Measurements from ENCODE around the gene MORN1. TPM values are rescaled to one million over a fixed set of nuclear protein-coding genes. Genes with fewer than 3 reads are reported as not detected.

The MORN1 gene
- total and polyA plus RNA-seq, 2 of the 8 experiments (the other 6 are each of a cell fraction or from before 2014, with no cell fraction given) = 5.0 to 9.1 TPM

GRCh38 chr1:2315674-2316450 lies 75.5 kb downstream of the MORN1 start:
- peak overlapping the region; percentile 78 for H3K4ac ChIP-seq (replicated peaks; ENCODE audit: insufficient read length, low read depth, low read length)
- POLR2A ChIA-PET (ENCODE audit: partially characterized antibody) = interaction anchor here (0.8 to 2.1 kb wide), 9 partner anchors 9 to 121 kb away, joined by 3 to 5 read pairs (median 4); partner anchors contain the start of gene FAAP20
- H3K56ac ChIP-seq (replicated peaks; ENCODE audit: insufficient read length, low read depth, low read length) = no peak overlapping the region
- H4K5ac ChIP-seq (ENCODE audit: insufficient read length, low read depth, low read length) = peak overlapping the region; percentile 80
- H2BK120ac ChIP-seq (replicated peaks; ENCODE audit: low read depth, low read length) = no peak overlapping the region
- DNase-seq (ENCODE audit: low read depth in 1 of 2, low spot score in 2 of 2) (no peak), FAIRE-seq (no peak)
- peak overlapping the region; percentile 85; the same call in 1 of the 2 replicates for H2BK12ac ChIP-seq (ENCODE audit: low read depth, low read length)
- H4K20me1 ChIP-seq (replicated peaks in 1 of 2; ENCODE audit: control insufficient read depth in 1 of 2, insufficient read depth in 2 of 2, low read length in 2 of 2) = peaks cover 2 to 3% of the 10 kb centered on the region in 2 experiments
- H2BK5ac ChIP-seq (ENCODE audit: low read depth, low read length) = peak overlapping the region; percentile 90; the same call in 1 of the 2 replicates
- no peak for TF ChIP-seq TBP (IDR thresholded peaks at IDR 0.05; ENCODE audit: low read depth, low read length)
- H3K4me2 ChIP-seq (ENCODE audit: insufficient read depth in 1 of 2, low read depth in 2 of 2, low read length in 2 of 2) = peak overlapping the region; percentile 12 to 58; a peak in 3 of 4 replicates
- H2BK15ac ChIP-seq (ENCODE audit: low read length) = peak overlapping the region; percentile 46; the same call in 1 of the 2 replicates
- H4K91ac ChIP-seq (replicated peaks; ENCODE audit: insufficient read length, low read length) = peak overlapping the region; percentile 85
- no peaks in the 10 kb centered on the region for H3K79me2 ChIP-seq (ENCODE audit: control insufficient read depth in 1 of 2, insufficient read depth in 2 of 2, low read length in 2 of 2)
- no peak overlapping the region for H3K14ac ChIP-seq (ENCODE audit: insufficient read length)
- peak overlapping the region; percentile 95 for H4K8ac ChIP-seq (ENCODE audit: extremely low read depth, insufficient read depth, low read length)
- 85% methylated on average over 12 of the region's 21 CpGs; no CpG with 5 or more reads in 1 of the 2 experiments for WGBS, 2 experiments (ENCODE audit: extremely low coverage in 1 of 2, insufficient coverage in 1 of 2, insufficient read length in 1 of 2, insufficient replicate concordance in 2 of 2, low coverage in 1 of 2, low lambda C conversion rate in 2 of 2, missing lambda C conversion rate in 1 of 2)
- peak overlapping the region; percentile 72; the same call in 1 of the 2 replicates for H2BK20ac ChIP-seq (ENCODE audit: low read length)
- H2AK5ac ChIP-seq (ENCODE audit: low read depth, low read length) = peak overlapping the region; percentile 54; the same call in 1 of the 2 replicates
- no peaks in the 10 kb centered on the region for H3K9me3 ChIP-seq (ENCODE audit: insufficient read depth in 2 of 2, low read depth in 1 of 2, low read length in 1 of 2)
- peaks cover 3% of the 10 kb centered on the region; the same call in 1 of the 2 replicates for H3K79me1 ChIP-seq (ENCODE audit: low read depth, low read length)
- H3K27ac ChIP-seq (ENCODE audit: low read depth, low read length) = peak overlapping the region; percentile 34; the same call in 1 of the 2 replicates
- peak overlapping the region; percentile 81 for H3K18ac ChIP-seq (ENCODE audit: extremely low read depth, low read length)
- H3K4me3 ChIP-seq (ENCODE audit: extremely low read depth in 1 of 4, insufficient read depth in 2 of 4, low read depth in 3 of 4, low read length in 4 of 4) = peak overlapping the region in 1 of 4 experiments; percentile 53; a peak in 2 of 8 replicates
- H3K36me3 ChIP-seq (ENCODE audit: control insufficient read depth in 2 of 4, insufficient read depth in 4 of 4, low read length in 3 of 4) = no peaks in the 10 kb centered on the region
- H3K4me1 ChIP-seq (replicated peaks in 1 of 4; ENCODE audit: control insufficient read depth in 3 of 4, insufficient read depth in 4 of 4, low read length in 3 of 4) = peaks cover 7 to 40% (median 31%) of the 10 kb centered on the region in 4 experiments
- H3K27me3 ChIP-seq (replicated peaks in 1 of 4; ENCODE audit: control insufficient read depth in 3 of 4, extremely low read depth in 1 of 4, insufficient read depth in 3 of 4, low read length in 3 of 4) = no peaks in the 10 kb centered on the region
- H3K23ac ChIP-seq (ENCODE audit: insufficient read length) = no peak overlapping the region
- CTCF ChIA-PET (ENCODE audit: partially characterized antibody) = interaction anchor here (0.6 to 4.2 kb wide), 27 partner anchors 9 to 228 kb away, joined by 3 to 22 read pairs (median 5); partner anchors contain the start of gene FAAP20
- no peaks in the 10 kb centered on the region; the same call in 1 of the 2 replicates for H3K23me2 ChIP-seq (ENCODE audit: low read depth, low read length)
- H3K9ac ChIP-seq (replicated peaks in 1 of 4; ENCODE audit: extremely low read depth in 1 of 4, low read depth in 3 of 4, low read length in 3 of 4) = peak overlapping the region in 2 of 4 experiments; percentile 34 to 47; a peak in 2 of 7 replicates
- H2AFZ ChIP-seq (ENCODE audit: low read length) = no peak overlapping the region

Data from H1 (cell line).